ENCODE measurements around the gene ABTB1. TPM values are rescaled to one million over a fixed set of nuclear protein-coding genes. Genes with fewer than 3 reads are reported as not detected.

ABTB1 gene
- total RNA-seq, 4 donors from 2014 or later = 17.6 to 91.9 (median 51.3) TPM

DNA sequence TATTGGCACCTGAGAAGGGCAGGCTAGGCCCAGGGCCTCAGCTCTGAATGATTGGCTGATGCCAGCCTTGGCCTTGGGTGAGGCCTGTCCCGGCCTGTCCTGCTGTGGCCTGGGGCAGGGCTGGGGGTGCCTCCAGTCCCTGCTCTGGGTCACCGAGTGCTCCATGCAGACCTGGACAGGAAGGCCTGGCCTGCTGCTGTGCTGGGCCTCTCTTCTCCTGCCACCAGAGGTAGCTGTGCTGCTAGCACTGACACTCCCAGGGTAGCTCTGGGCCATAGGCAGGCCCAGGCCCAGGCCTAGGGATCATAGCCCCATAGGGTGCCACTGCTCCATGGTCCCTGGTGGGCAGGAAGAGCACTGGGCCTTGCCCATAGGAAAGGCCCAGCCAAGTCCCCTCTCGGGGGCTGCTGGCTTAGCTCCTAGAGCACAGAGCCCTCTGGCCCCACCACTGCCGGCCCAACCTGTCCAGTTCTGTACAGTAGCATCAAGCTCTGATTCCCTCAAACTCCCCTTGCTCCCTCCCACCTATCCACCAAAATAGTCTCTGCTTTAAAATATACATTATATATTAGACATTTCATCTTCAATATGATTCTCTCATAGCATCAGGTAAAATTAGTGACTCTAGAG lies 18.2 kb downstream of the ABTB1 start:
- no peak for TF ChIP-seq CTCF (IDR thresholded peaks at IDR 0.05; ENCODE audit: low read depth)

- TF ChIP-seq CTCF (IDR thresholded peaks at IDR 0.05; ENCODE audit: low read depth) = no peak
Observed at GRCh38 chr3:127691489-127691888, 18.7 kb downstream of the ABTB1 start.

- no peak for TF ChIP-seq CTCF (IDR thresholded peaks at IDR 0.05; ENCODE audit: low read depth)
Observed at GRCh38 chr3:127691974-127692373, 19.2 kb downstream of the ABTB1 start.

- TF ChIP-seq CTCF (IDR thresholded peaks at IDR 0.05; ENCODE audit: low read depth) = no peak
Observed at GRCh38 chr3:127692501-127693335, 20.0 kb downstream of the ABTB1 start.

DNA sequence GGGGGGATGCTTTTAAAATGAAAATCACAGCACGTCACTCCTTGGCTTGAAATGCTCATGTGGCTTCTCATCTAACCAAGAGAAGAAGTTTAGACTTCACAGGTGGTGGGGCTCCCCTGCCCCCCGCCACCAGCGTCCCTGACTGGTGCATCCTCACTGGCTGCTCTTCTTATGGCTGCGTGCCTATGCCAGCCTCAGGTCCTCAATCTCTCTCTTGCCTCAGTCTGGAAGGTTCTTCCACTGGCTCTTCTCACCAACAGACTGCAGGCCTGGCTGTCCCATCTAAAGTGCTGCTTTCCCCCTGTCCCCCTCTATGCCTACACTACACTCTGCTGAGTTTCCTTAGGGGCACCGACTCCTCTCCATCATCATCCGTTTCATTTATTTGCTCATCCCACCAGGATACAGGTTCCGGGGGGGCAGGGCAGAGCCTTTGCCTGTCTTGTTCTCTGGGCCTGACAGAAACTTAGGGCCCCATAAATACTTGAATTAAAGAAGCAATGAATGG lies 20.6 kb downstream of the ABTB1 start:
- no peak for TF ChIP-seq CTCF (IDR thresholded peaks at IDR 0.05; ENCODE audit: low read depth)

- no peak for TF ChIP-seq CTCF (IDR thresholded peaks at IDR 0.05; ENCODE audit: low read depth)
Observed at GRCh38 chr3:127694467-127695215, 21.9 kb downstream of the ABTB1 start.
